Nephron progenitor cell (in vitro differentiated cells): ENCODE measurements around the gene TLR4.

Source experiments
- DNase-seq: peaks from one replicate; pipeline ENCODE4 v3.0.0; 2021
- H3K27ac Mint-ChIP-seq: 2 replicates; pipeline ENCODE4 v1.8.0; 2021; ENCODE audit warnings: mild to moderate bottlenecking, moderate library complexity, mixed read lengths
- H3K27me3 Mint-ChIP-seq: 2 replicates; pipeline ENCODE4 v1.8.0; 2021; ENCODE audit warnings: mild to moderate bottlenecking, low read depth, mixed read lengths; ENCODE audit not compliant: poor library complexity
- H3K36me3 Mint-ChIP-seq: 2 replicates; pipeline ENCODE4 v1.8.0; 2021; ENCODE audit warnings: low read depth, mixed read lengths
- H3K4me1 Mint-ChIP-seq: 2 replicates; pipeline ENCODE4 v1.8.0; 2021; ENCODE audit warnings: mixed read lengths
- H3K4me3 Mint-ChIP-seq: 2 replicates; pipeline ENCODE4 v1.8.0; 2021; ENCODE audit warnings: mild to moderate bottlenecking, moderate library complexity, mixed read lengths
- H3K9me3 Mint-ChIP-seq: 2 replicates; pipeline ENCODE4 v1.8.0; 2021; ENCODE audit warnings: mild to moderate bottlenecking, moderate library complexity, mixed read lengths
- TF ChIP-seq, protein P1 (sequence below): fragments of 200-600 bp; sonication (generic); IDR thresholded peaks from 2 replicates; pipeline ENCODE4 v1.5.0; 2021; ENCODE audit warnings: antibody characterized with exemption

TLR4 gene

GRCh38 chr9:117747386-117747970, 43.3 kb downstream of the TLR4 start:
- H3K4me3 Mint-ChIP-seq: no peak overlapping the region
- peaks cover 14% of the 10 kb centered on the region for H3K4me1 Mint-ChIP-seq
- peaks cover under 1% of the 10 kb centered on the region for H3K27me3 Mint-ChIP-seq
- no peaks in the 10 kb centered on the region for H3K36me3 Mint-ChIP-seq
- H3K27ac Mint-ChIP-seq: no peak overlapping the region
- DNase-seq: no peak
- H3K9me3 Mint-ChIP-seq: peaks cover 13% of the 10 kb centered on the region
- TF ChIP-seq, protein P1, sequence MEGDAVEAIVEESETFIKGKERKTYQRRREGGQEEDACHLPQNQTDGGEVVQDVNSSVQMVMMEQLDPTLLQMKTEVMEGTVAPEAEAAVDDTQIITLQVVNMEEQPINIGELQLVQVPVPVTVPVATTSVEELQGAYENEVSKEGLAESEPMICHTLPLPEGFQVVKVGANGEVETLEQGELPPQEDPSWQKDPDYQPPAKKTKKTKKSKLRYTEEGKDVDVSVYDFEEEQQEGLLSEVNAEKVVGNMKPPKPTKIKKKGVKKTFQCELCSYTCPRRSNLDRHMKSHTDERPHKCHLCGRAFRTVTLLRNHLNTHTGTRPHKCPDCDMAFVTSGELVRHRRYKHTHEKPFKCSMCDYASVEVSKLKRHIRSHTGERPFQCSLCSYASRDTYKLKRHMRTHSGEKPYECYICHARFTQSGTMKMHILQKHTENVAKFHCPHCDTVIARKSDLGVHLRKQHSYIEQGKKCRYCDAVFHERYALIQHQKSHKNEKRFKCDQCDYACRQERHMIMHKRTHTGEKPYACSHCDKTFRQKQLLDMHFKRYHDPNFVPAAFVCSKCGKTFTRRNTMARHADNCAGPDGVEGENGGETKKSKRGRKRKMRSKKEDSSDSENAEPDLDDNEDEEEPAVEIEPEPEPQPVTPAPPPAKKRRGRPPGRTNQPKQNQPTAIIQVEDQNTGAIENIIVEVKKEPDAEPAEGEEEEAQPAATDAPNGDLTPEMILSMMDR: no peak

DNA sequence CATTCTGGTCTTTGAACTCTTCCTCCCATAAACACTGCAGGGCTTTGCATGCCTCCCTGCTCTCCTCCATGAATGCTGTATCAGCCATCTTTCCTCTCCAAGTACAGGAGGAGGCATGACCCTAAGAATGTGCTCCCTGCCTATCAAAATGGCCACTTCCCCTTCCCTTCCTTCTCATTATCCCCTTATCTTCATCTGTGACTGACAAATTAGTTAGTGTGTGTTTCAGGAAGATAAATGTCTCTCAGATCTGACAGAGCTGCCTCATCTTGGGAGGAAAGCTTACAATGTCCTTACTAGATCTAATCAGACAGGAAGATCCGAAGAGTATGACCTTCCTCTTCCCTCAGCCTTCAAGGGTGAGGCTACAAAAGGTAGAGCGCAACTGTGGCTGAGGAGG, 46.2 kb downstream of the TLR4 start:
- Mint-ChIP-seq H3K4me1 (peaks cover 9% of the 10 kb centered on the region), H3K36me3 (no peaks in the 10 kb centered on the region), H3K9me3 (peaks cover 9% of the 10 kb centered on the region), H3K4me3 (no peak overlapping the region), H3K27me3 (peaks cover 15% of the 10 kb centered on the region), H3K27ac (peak overlapping the region; percentile 24)
- DNase-seq: no peak
- TF ChIP-seq, protein P1: no peak

DNA sequence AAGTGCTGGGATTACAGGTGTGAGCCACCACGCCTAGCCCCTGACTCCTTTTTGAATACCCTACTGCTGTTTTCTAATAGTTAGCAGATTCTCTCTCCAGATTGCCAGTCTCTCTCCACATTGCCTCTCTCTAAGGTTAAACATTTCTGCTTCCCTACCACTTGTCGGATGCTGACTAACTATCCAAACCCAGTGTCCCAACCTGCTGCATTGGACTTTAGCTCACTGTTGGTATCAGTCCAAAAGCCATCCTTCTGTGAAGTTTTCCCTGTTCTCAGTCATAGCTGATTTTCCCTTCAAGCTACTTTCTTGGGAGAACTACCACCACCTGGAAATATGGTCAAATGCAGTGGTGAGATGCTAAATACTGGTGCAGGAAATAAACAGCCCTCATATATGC, 48.7 kb downstream of the TLR4 start:
- peaks cover 15% of the 10 kb centered on the region for H3K27me3 Mint-ChIP-seq
- H3K9me3 Mint-ChIP-seq: no peaks in the 10 kb centered on the region
- no peak overlapping the region for H3K4me3 Mint-ChIP-seq
- TF ChIP-seq, protein P1: no peak
- peaks cover 9% of the 10 kb centered on the region for H3K4me1 Mint-ChIP-seq
- no peaks in the 10 kb centered on the region for H3K36me3 Mint-ChIP-seq
- H3K27ac Mint-ChIP-seq: no peak overlapping the region
- no peak for DNase-seq

- H3K36me3 Mint-ChIP-seq: no peaks in the 10 kb centered on the region
- H3K4me3 Mint-ChIP-seq: no peak overlapping the region
- no peak for DNase-seq
- TF ChIP-seq, protein P1: no peak
- H3K9me3 Mint-ChIP-seq: no peaks in the 10 kb centered on the region
- H3K27me3 Mint-ChIP-seq: peaks cover 13% of the 10 kb centered on the region
- H3K4me1 Mint-ChIP-seq: peaks cover 2% of the 10 kb centered on the region
- no peak overlapping the region for H3K27ac Mint-ChIP-seq
Observed at GRCh38 chr9:117757561-117758190, 53.5 kb downstream of the TLR4 start.

- TF ChIP-seq, protein P1: no peak
- Mint-ChIP-seq H3K27ac (no peak overlapping the region), H3K4me3 (no peak overlapping the region), H3K27me3 (no peaks in the 10 kb centered on the region), H3K4me1 (peaks cover 19% of the 10 kb centered on the region), H3K36me3 (no peaks in the 10 kb centered on the region), H3K9me3 (no peaks in the 10 kb centered on the region)
- no peak for DNase-seq
Observed at GRCh38 chr9:117763314-117763713, 59.1 kb downstream of the TLR4 start.
